ENCODE measurements around the gene INTU.
A peak's percentile ranks its signal among the peaks of the same experiment; 100 is the strongest.

The INTU gene

GRCh38 chr4:127759893-127760292, 127.1 kb downstream of the INTU start:
- DNase-seq (ENCODE audit: low read depth in 2 of 2) = peak in 1 of 2 donors; percentile 31
- no peak overlapping the region for H3K4me3 ChIP-seq (replicated peaks in 1 of 2; ENCODE audit: low read depth in 2 of 2, low read length in 2 of 2)
- no peak for TF ChIP-seq CTCF (IDR thresholded peaks at IDR 0.05; ENCODE audit: low read depth, low read length)

DNA sequence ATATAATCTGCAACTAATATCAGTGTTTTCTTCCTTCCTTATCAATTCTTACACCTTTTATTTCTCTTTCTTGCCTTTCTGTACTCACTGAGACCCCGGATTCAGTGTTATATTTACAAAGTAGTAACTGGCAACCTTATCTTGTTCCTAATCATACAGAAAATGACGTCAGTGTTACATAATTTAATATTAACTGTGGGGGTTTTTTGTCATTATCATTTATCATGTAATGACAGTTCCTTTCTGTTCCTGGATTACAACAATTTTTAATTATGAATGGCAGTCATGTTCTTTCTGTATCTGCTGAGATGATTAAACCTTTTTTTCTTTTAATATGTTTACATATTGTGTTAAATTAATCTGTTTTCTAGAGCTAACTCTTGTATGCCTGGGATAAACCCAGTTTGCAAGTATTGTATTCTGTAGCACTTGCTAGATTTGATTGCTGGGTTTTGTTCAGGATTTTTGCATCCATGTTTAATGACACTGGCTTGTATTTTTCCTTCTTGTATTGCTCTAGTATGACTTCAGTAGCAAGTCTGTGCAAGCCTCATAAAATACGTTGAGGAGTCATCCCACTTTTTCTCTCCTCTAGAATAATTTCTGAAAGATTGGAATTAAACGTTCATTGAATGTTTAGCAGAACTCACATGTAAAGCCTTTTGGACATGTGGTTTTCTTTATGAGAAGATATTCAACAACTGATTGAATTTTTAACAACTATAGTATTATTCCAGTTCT, 138.9 kb downstream of the INTU start:
- no peak for TF ChIP-seq CTCF (IDR thresholded peaks at IDR 0.05; ENCODE audit: low read depth, low read length)
- DNase-seq (ENCODE audit: low read depth in 2 of 2) = no peak
- H3K4me3 ChIP-seq (replicated peaks in 1 of 2; ENCODE audit: low read depth in 2 of 2, low read length in 2 of 2) = no peak overlapping the region

- no peak for TF ChIP-seq CTCF (IDR thresholded peaks at IDR 0.05; ENCODE audit: low read depth, low read length)
- DNase-seq (ENCODE audit: low read depth in 2 of 2) = no peak
- H3K4me3 ChIP-seq (replicated peaks in 1 of 2; ENCODE audit: low read depth in 2 of 2, low read length in 2 of 2) = no peak overlapping the region
Measured at GRCh38 chr4:127772769-127773671, 140.3 kb downstream of the INTU start.

DNA sequence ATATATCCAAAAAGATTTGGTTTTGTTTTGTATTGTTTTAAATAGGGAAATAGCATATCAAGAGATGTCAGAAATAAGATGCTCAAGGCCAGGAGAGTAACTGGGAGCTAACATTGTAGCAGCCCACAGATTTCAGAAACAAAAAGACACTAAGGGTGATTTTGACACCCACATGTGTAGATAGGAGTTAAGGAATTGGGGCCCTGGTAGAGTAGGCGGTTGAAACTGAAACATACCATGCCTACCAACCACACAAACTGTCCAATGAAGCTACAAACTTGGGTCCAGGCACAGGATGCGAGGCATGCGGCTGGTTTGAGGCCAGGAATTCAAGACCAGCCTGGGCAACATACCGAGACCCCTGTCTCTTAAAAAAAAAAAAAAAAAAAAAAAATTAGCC, 143.1 kb downstream of the INTU start:
- no peak for TF ChIP-seq CTCF (IDR thresholded peaks at IDR 0.05; ENCODE audit: low read depth, low read length)
- DNase-seq (ENCODE audit: low read depth in 2 of 2) = no peak
- H3K4me3 ChIP-seq (replicated peaks in 1 of 2; ENCODE audit: low read depth in 2 of 2, low read length in 2 of 2) = no peak overlapping the region

All from cardiac fibroblast (primary cell).